ENCODE results near the gene IFT27.

DNA sequence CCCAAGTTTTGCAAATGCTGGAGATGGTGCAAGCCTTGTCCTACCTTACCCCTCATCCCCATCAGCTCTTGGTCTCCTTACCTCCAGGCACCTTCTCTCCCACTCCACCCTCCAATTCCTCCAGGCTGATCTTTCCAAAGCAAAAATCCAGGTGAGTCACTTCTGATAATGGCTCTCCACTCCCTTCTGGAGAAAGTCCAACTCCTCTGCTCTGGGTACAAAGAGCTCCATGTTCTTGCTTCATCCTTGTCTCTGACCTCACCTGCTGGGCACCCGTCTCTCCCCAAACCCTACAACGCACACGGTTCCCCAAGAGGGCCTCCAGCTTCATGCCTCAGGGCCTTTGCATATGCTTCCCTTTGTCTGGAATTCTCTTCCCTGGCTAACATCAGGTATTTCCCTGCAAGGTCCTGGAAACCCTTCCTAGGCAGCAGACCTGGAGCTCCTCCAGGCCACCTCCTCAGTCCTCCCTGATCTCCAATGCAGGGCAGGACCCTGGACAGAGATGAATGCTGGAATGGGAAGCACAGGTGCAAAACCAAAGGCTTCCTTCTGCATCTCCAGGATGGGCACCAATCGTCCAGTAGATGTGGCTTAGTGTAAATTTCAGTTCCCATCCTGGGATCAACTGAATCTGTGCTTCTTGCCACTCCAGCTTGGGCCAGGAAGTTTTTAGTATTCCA lies 22.7 kb downstream of the IFT27 start:
- TF ChIP-seq SIN3A (IDR thresholded peaks at IDR 0.05; ENCODE audit: borderline replicate concordance, insufficient read depth, low read length): no peak
- TF ChIP-seq FOXP2 (optimal IDR thresholded peaks at IDR 0.05; ENCODE audit: borderline replicate concordance, extremely low read depth, extremely low read length, insufficient read depth): no peak
- TF ChIP-seq, protein P1, sequence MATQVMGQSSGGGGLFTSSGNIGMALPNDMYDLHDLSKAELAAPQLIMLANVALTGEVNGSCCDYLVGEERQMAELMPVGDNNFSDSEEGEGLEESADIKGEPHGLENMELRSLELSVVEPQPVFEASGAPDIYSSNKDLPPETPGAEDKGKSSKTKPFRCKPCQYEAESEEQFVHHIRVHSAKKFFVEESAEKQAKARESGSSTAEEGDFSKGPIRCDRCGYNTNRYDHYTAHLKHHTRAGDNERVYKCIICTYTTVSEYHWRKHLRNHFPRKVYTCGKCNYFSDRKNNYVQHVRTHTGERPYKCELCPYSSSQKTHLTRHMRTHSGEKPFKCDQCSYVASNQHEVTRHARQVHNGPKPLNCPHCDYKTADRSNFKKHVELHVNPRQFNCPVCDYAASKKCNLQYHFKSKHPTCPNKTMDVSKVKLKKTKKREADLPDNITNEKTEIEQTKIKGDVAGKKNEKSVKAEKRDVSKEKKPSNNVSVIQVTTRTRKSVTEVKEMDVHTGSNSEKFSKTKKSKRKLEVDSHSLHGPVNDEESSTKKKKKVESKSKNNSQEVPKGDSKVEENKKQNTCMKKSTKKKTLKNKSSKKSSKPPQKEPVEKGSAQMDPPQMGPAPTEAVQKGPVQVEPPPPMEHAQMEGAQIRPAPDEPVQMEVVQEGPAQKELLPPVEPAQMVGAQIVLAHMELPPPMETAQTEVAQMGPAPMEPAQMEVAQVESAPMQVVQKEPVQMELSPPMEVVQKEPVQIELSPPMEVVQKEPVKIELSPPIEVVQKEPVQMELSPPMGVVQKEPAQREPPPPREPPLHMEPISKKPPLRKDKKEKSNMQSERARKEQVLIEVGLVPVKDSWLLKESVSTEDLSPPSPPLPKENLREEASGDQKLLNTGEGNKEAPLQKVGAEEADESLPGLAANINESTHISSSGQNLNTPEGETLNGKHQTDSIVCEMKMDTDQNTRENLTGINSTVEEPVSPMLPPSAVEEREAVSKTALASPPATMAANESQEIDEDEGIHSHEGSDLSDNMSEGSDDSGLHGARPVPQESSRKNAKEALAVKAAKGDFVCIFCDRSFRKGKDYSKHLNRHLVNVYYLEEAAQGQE (IDR thresholded peaks at IDR 0.05; ENCODE audit: insufficient read depth in 1 of 2, low read depth in 2 of 2, low read length in 2 of 2): peak; percentile 67 to 89
- TF ChIP-seq POLR2AphosphoS5 (IDR thresholded peaks at IDR 0.05; ENCODE audit: low read depth, low read length): no peak
- TF ChIP-seq TAF1 (IDR thresholded peaks at IDR 0.05; ENCODE audit: borderline replicate concordance, insufficient read depth, low read length): no peak
